Glomerular visceral epithelial cell (primary cell): ENCODE data around the gene MYOF.
"Not testable (repeated sequence)": the region's sequence is repeated elsewhere in the genome, so short reads cannot be mapped to it uniquely, and the experiment has no call there.

Experiments
- DNase-seq: peaks from one replicate; pipeline ENCODE4 v3.0.0-alpha.2; 2016; ENCODE audit errors: extremely low spot score

The MYOF gene

GRCh38 chr10:93481637-93482144, 443 bp downstream of the MYOF start:
- DNase-seq, result no peak

- DNase-seq, result no peak
These were observed 3.3 kb downstream of the MYOF start for GRCh38 chr10:93478873-93479272.

GRCh38 chr10:93476756-93477155, 5.4 kb downstream of the MYOF start:
- no peak for DNase-seq

- peak; percentile 61 for DNase-seq
These were observed 6.3 kb downstream of the MYOF start for GRCh38 chr10:93475871-93476270.

- DNase-seq, result no peak
These were observed 6.9 kb downstream of the MYOF start for GRCh38 chr10:93475227-93475626.

- DNase-seq, result no peak
These were observed 8.2 kb downstream of the MYOF start for GRCh38 chr10:93473804-93474472.

GRCh38 chr10:93473161-93473560, 9.0 kb downstream of the MYOF start:
- DNase-seq, result no peak

GRCh38 chr10:93471110-93471651, 11.0 kb downstream of the MYOF start:
- DNase-seq, result peak; percentile 88

- no peak for DNase-seq
These were observed 12.7 kb downstream of the MYOF start for GRCh38 chr10:93469454-93469853.

GRCh38 chr10:93468461-93469213, 13.5 kb downstream of the MYOF start:
- peak; percentile 92 for DNase-seq

GRCh38 chr10:93467635-93468034, 14.5 kb downstream of the MYOF start:
- not testable (repeated sequence) for DNase-seq

GRCh38 chr10:93465806-93466675, 16.1 kb downstream of the MYOF start:
- DNase-seq, result peak; percentile 98

- no peak for DNase-seq
These were observed 17.3 kb downstream of the MYOF start for GRCh38 chr10:93464776-93465388.

GRCh38 chr10:93463723-93464476, 18.2 kb downstream of the MYOF start:
- DNase-seq, result no peak

GRCh38 chr10:93462881-93463280, 19.3 kb downstream of the MYOF start:
- peak; percentile 66 for DNase-seq

GRCh38 chr10:93462371-93462770, 19.8 kb downstream of the MYOF start:
- no peak for DNase-seq

GRCh38 chr10:93461807-93462178, 20.3 kb downstream of the MYOF start:
- peak; percentile 94 for DNase-seq

GRCh38 chr10:93461109-93461806, 20.9 kb downstream of the MYOF start:
- peak; percentile 75 for DNase-seq

GRCh38 chr10:93459466-93459865, 22.7 kb downstream of the MYOF start:
- DNase-seq, result no peak

GRCh38 chr10:93458821-93459257, 23.3 kb downstream of the MYOF start:
- DNase-seq, result peak; percentile 100
